Body of pancreas (tissue), 4 donors: ENCODE measurements around the gene MPP7. TPM values are rescaled to one million over a fixed set of nuclear protein-coding genes. Genes with fewer than 3 reads are reported as not detected.
A peak's percentile ranks its signal among the peaks of the same experiment; 100 is the strongest.

Source experiments
- ATAC-seq: fragments of 150-250 bp; one replicate; pipeline ENCODE4 v1.9.1; 2016
- DNase-seq, 4 donors: peaks; one replicate each; pipeline ENCODE4 v3.0.0-alpha.2; 2019
- H3K27ac ChIP-seq, 4 donors: fragments of 200-600 bp; sonication (generic); 1 replicate in 3 of 4; 2 replicates in 1 of 4; pipeline versions ENCODE4 v1.5.1 to v1.6.1; 2016 to 2019; ENCODE audit warnings: mild to moderate bottlenecking in 1 of 4, mixed read lengths in 1 of 4, moderate library complexity in 1 of 4
- H3K27me3 ChIP-seq, 2 donors: fragments of 200-600 bp; sonication (generic); one replicate each; pipeline ENCODE4 v1.6.0; 2016; ENCODE audit warnings: mild to moderate bottlenecking in 1 of 2
- H3K36me3 ChIP-seq, 2 donors: fragments of 200-600 bp; sonication (generic); replicated peaks in 1 of 2; 2 replicates each; pipeline ENCODE4 v1.5.1; 2016; ENCODE audit warnings: low read depth in 2 of 2; ENCODE audit not compliant: insufficient read depth in 1 of 2
- H3K4me1 ChIP-seq: fragments of 200-600 bp; sonication (generic); one replicate; pipeline ENCODE4 v1.6.0; 2016
- H3K4me3 ChIP-seq, 2 donors: fragments of 200-600 bp; sonication (generic); 1 replicate in 1 of 2; 2 replicates in 1 of 2; pipeline ENCODE4 v1.5.1; 2016 to 2019
- H3K9me3 ChIP-seq, 3 donors: fragments of 200-600 bp; sonication (generic); 1 replicate in 2 of 3; 2 replicates in 1 of 3; pipeline ENCODE4 v1.5.1; 2016
- POLR2A ChIP-seq, 3 donors: fragments of 450-650 bp; IDR thresholded peaks; one replicate each; pipeline ENCODE4 v1.6.1; 2016; ENCODE audit warnings: antibody characterized with exemption in 3 of 3, mild to moderate bottlenecking in 2 of 3
- WGBS, 2 donors: methylation state at CpG; one replicate each; pipeline ENCODE4 v1.1.5; 2017; 5-methylcytosine and 5-hydroxymethylcytosine counted together
- intact Hi-C: fragments of 100-400 bp; cut with DNase I; formaldehyde crosslinking; loops from one replicate; pipeline ENCODE4 v1.15.1; 2023
- total RNA-seq, 2 donors: library from RNA; depleted of rRNA; stranded (reverse); fragments of >200 nt; gene quantifications; one replicate each; pipeline ENCODE4 v1.1.0, GENCODE V29; 2016
- TF ChIP-seq, protein P1 (sequence below), 7 experiments: fragments of 450-650 bp in 4 of 7; fragments of 200-600 bp in 3 of 7; sonication (generic) in 3 of 7; IDR thresholded peaks; one replicate each; pipeline ENCODE4 v1.5.1; 2016 to 2019; ENCODE audit warnings: antibody characterized with exemption in 7 of 7

The MPP7 gene
- total RNA-seq, 2 donors from 2014 or later: 5.9 to 12.2 TPM

- intact Hi-C loops: no loop called here
- ATAC-seq: no peak
- Histone ChIP-seq H3K4me1 (peaks cover 24% of the 10 kb centered on the region), H3K36me3 (no peaks in the 10 kb centered on the region), H3K27me3 (no peaks in the 10 kb centered on the region), H3K9me3 (peaks cover 0 to 3% (median 0%) of the 10 kb centered on the region in 3 donors), H3K27ac (no peak overlapping the region), H3K4me3 (no peak overlapping the region)
- WGBS, 2 donors: 97 to 98% methylated on average over 3 of the region's 3 CpGs
- no peak for DNase-seq
- TF ChIP-seq, protein P1, sequence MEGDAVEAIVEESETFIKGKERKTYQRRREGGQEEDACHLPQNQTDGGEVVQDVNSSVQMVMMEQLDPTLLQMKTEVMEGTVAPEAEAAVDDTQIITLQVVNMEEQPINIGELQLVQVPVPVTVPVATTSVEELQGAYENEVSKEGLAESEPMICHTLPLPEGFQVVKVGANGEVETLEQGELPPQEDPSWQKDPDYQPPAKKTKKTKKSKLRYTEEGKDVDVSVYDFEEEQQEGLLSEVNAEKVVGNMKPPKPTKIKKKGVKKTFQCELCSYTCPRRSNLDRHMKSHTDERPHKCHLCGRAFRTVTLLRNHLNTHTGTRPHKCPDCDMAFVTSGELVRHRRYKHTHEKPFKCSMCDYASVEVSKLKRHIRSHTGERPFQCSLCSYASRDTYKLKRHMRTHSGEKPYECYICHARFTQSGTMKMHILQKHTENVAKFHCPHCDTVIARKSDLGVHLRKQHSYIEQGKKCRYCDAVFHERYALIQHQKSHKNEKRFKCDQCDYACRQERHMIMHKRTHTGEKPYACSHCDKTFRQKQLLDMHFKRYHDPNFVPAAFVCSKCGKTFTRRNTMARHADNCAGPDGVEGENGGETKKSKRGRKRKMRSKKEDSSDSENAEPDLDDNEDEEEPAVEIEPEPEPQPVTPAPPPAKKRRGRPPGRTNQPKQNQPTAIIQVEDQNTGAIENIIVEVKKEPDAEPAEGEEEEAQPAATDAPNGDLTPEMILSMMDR (IDR thresholded peaks at IDR 0.05): no peak
- TF ChIP-seq POLR2A (IDR thresholded peaks at IDR 0.05): no peak
Observed at GRCh38 chr10:28266449-28267224, 36.2 kb downstream of the MPP7 start.

- intact Hi-C loops: no loop called here
- WGBS, 2 donors: 17 to 21% methylated on average over 10 of the region's 10 CpGs
- H3K9me3 ChIP-seq: peaks cover 0 to 3% (median 0%) of the 10 kb centered on the region in 3 donors
- H3K36me3 ChIP-seq: no peaks in the 10 kb centered on the region
- DNase-seq: peak; percentile 44 to 65 (median 60)
- peaks cover 30% of the 10 kb centered on the region for H3K4me1 ChIP-seq
- peak overlapping the region; percentile 37 to 78 (median 62) for H3K27ac ChIP-seq
- TF ChIP-seq, protein P1 (IDR thresholded peaks at IDR 0.05): peak in 3 of 7 experiments; percentile 9 to 29 (median 17)
- no peak for TF ChIP-seq POLR2A (IDR thresholded peaks at IDR 0.05)
- no peaks in the 10 kb centered on the region for H3K27me3 ChIP-seq
- H3K4me3 ChIP-seq: no peak overlapping the region
- ATAC-seq: peak; percentile 86
Observed at GRCh38 chr10:28263136-28263857, 39.6 kb downstream of the MPP7 start.

GRCh38 chr10:28256776-28257175 is 46.1 kb downstream of the MPP7 start:
- H3K27ac ChIP-seq: no peak overlapping the region
- ATAC-seq: no peak
- intact Hi-C loops: no loop called here
- no peak overlapping the region for H3K4me3 ChIP-seq
- TF ChIP-seq, protein P1 (IDR thresholded peaks at IDR 0.05): no peak
- TF ChIP-seq POLR2A (IDR thresholded peaks at IDR 0.05): no peak
- no peaks in the 10 kb centered on the region for H3K27me3 ChIP-seq
- no peak for DNase-seq
- H3K9me3 ChIP-seq: no peaks in the 10 kb centered on the region
- no peaks in the 10 kb centered on the region for H3K36me3 ChIP-seq
- 94 to 96% methylated on average over 2 of the region's 2 CpGs for WGBS, 2 donors
- peaks cover 17% of the 10 kb centered on the region for H3K4me1 ChIP-seq

- WGBS, 2 donors: 25 to 36% methylated on average over 6 of the region's 6 CpGs
- Histone ChIP-seq H3K9me3 (no peaks in the 10 kb centered on the region), H3K36me3 (no peaks in the 10 kb centered on the region), H3K4me1 (peaks cover 12% of the 10 kb centered on the region), H3K27ac (no peak overlapping the region), H3K27me3 (no peaks in the 10 kb centered on the region), H3K4me3 (no peak overlapping the region)
- intact Hi-C loops: loop anchor here (5.0 kb wide), 1 partner anchor 128 kb away; no protein-coding TSS in a partner anchor
- DNase-seq: peak in 3 of 4 donors; percentile 39 to 43 (median 40)
- ATAC-seq: peak; percentile 45
- no peak for TF ChIP-seq POLR2A (IDR thresholded peaks at IDR 0.05)
- TF ChIP-seq, protein P1 (IDR thresholded peaks at IDR 0.05): no peak
Observed at GRCh38 chr10:28254290-28254985, 48.4 kb downstream of the MPP7 start.
